Measurements from ENCODE around the gene LYPD5.
A peak's percentile ranks its signal among the peaks of the same experiment; 100 is the strongest.
"Not testable (repeated sequence)": the region's sequence is repeated elsewhere in the genome, so short reads cannot be mapped to it uniquely, and the experiment has no call there.

LYPD5 gene

DNA sequence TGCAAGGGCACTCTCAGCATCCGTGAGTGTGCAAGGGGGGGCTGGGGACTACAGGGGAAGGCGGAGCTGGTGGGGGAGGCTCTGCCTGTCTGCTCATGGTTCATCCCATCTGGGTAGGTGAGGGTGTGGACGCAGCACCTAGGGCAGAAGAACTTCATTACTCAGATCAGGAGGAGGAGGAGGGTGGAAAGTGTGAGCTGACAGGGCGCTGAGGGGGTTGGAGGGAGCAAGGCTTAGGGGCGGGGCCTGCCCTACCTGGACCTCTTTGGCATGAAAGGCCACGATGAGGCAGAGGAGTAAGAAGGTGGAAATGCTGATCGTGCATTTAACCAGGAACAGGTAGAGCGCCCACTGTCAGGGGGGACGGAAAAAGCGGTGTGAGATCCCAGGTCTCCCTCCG is 26.0 kb downstream of the LYPD5 start:
- no peak for DNase-seq

- DNase-seq, result no peak
Observed at GRCh38 chr19:43775299-43775890, 26.9 kb downstream of the LYPD5 start.

- not testable (repeated sequence) for DNase-seq
Observed at GRCh38 chr19:43774940-43775258, 27.3 kb downstream of the LYPD5 start.

- DNase-seq, result no peak
Observed at GRCh38 chr19:43774103-43774939, 27.9 kb downstream of the LYPD5 start.

DNA sequence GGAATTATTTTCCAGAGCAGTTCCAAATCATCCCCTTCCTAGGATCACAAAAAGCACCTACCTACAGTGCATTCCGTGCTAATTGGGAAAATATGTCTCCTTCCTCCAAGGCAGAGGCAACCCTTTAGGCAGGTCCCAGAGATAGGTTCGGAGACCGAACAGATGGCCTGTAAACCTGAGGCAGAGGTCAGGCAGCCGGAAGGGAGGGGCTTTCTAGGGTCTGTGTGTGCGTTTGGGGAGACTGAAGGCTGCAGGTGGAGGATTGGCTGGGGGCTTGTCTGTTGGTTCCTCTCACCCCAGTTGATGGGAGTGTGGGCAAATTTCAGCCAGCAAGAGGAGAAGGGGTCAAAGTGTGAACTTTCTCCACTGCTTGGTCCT is 28.5 kb downstream of the LYPD5 start:
- no peak for DNase-seq

DNA sequence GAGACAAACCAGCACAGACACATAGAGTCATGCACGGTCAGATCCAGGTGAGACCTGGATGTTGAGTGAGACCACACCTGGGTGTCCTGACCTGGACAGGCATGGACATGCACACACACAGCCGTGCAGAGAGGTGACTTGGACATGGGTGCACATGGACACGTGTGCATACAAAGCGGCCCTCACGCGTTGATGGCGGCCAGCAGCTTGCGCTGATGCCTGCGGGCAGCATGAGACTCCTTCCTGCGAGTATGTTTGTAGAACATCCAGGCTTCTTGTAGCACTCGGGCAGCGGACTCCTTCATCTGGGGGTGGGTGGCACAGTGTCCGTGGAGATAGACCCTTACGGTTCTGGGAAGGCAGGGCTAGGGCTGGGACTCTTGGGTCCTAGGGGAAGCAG is 33.0 kb downstream of the LYPD5 start:
- no peak for DNase-seq

DNA sequence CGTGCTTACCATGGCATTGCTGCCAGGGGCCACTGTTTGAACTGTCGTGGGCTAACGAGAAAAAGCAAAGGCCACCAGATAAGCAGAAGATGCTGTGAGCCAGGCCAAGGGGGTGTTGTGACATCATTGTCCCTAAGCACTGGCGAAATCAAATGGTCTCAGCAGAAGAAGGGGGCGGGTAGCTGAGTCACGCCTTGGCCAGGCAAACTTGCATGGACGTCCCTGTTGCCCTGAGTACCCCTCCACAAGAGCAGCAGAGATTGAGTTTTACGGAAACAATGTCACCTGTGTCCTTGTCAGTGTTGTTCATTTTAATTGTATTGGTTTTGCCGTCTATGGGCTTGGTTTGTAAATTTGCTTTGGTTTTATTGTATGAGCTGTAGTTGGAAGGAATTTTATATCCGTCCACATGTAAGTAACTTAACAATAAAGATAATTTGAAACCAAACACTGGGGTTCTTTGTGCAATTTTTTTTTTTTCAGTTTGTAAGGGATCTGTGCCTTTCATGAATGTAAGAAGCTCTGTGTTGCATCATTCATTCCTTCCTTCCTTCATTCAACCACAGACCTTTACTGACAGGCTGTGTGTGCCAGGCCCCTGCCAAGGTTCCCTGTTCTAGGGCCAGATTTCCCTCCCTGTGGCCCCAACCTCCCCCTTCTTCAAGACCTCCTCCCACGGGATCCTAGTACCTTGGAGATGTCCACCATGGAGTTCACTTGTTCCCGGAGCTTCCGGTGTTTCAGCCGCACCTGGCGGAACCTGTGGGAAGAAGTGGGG is 33.8 kb downstream of the LYPD5 start:
- no peak for DNase-seq

- DNase-seq, result no peak
Observed at GRCh38 chr19:43767818-43768217, 34.4 kb downstream of the LYPD5 start.

GRCh38 chr19:43767316-43767715 is 34.9 kb downstream of the LYPD5 start:
- DNase-seq, result no peak

DNA sequence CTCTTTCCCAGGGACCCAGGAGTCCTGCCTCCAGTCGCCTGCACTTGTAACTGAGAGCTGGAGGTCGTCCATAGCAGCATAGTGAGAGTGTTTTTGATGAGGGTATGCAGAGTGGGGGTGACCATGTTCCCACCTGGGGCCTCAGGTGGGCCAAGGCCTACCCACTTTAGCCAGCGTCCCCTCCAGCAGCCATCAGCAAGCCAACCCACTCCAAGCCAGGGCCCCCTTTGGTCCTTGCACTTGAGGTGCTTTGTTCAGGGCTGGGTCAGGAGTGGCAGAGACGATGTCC is 35.5 kb downstream of the LYPD5 start:
- DNase-seq, result no peak

DNA sequence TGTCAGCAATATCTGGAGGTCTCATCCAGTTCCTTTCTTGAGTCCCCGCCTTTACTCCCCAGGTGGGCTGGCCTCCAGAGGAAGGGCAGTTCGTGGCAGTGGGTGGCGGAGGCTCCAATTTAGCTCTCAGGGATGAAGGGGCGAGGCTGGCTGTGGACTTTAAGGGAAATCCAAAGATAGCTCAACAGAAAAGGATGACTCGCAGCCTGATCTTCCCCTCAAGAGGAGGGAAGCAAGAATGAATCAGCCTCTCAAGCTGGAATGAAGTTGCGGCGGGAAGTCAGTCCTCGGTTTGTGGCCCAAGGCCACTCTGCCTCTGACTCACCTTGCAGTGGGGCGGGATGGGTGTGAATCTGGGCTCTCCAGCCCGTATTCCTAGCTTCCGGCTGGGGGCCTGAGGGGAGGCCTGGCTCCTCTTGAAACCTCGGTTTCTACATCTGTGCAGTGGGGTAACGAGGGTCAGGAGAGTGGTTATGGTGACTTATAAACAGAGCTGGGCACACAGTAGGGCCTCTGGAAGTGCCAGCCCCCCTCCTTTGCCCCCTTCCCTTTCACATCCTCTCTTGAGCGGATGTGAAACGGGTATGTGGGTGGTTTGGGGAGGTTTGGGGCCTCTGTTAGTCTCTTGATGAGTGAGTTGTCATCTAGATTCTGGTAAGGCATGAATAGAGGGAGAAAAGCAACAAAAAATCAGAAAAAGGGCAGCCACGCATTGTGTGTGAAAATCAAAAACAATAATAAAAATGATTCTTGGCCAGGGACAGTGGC is 37.0 kb downstream of the LYPD5 start:
- DNase-seq, result peak; percentile 7

DNA sequence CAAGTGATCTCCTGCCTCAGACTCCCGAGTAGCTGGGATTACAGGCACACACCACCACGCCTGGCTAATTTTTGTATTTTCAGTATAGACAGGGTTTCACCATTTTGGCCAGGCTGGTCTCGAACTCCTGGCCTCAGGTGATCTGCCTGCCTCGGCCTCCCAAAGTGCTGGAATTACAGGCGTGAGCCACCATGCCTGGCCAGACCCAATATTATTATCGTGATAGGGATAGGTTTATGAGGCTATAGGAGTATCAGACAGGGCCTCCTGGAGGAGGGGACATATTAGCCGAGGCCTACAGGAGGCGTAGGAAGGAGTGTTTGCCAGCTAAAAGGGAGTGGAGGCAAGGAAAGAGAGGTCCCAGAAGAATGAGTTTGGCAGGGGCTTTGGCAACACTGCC is 37.6 kb downstream of the LYPD5 start:
- not testable (repeated sequence) for DNase-seq

GRCh38 chr19:43763473-43763939 is 38.7 kb downstream of the LYPD5 start:
- no peak for DNase-seq

DNA sequence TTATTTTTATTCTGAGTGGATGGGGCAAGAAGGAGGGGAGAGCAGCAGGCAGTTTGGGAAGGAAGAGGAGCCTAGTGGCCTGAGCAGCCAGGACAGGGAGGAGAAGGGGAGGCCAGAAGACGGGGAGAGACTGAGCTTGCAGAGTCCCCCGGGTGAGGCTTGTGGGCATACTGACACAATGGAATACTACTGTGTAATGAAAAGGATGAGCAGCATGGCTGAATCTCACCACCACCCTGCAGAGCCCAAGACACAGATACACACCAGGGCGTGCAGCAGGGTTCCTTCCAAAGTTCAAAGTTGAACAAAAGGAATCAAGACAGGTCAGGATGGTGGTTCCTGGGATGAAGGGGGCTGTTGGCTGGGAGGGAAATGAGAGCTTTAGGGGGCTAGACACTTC is 39.4 kb downstream of the LYPD5 start:
- DNase-seq, result no peak

DNA sequence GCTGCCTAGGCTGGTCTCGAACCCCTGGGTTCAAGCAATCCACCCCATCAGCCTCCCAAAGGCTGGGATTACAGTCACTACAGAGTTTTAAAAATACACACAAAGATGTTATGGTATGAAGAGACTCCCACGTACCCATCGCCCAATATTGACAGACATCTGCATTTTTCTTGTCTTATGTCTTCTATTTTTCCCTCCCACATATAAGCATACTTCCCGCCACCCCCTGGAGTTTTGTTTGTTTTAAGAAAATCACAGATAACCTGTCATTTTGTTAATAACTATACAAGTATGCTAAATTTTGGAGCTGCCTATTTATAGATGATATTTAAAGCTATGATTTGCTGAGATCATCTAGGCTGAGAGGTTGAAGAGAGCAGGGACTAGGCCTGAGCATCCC is 41.3 kb downstream of the LYPD5 start:
- no peak for DNase-seq

DNA sequence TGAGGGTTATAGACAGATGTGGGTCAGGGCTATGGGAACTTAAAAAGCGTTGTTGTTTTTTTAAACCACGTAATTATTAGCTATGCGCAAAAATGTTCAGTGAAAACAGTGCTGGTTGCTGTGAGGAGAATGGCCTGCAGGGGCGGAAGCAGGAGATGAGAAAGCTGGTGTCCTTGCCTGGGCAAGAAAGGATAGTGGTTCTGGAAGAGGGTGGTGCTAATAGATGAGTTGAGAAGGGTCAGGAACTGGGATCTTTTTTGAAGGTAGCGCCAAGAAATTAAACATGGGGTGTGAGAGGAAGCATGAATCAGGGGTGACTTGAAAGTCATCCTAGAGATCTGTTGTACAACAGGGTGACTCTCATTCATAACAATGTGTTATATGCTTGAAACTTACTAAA is 42.7 kb downstream of the LYPD5 start:
- DNase-seq, result no peak

- peak; percentile 74 for DNase-seq
Observed at GRCh38 chr19:43755256-43755801, 46.9 kb downstream of the LYPD5 start.

DNA sequence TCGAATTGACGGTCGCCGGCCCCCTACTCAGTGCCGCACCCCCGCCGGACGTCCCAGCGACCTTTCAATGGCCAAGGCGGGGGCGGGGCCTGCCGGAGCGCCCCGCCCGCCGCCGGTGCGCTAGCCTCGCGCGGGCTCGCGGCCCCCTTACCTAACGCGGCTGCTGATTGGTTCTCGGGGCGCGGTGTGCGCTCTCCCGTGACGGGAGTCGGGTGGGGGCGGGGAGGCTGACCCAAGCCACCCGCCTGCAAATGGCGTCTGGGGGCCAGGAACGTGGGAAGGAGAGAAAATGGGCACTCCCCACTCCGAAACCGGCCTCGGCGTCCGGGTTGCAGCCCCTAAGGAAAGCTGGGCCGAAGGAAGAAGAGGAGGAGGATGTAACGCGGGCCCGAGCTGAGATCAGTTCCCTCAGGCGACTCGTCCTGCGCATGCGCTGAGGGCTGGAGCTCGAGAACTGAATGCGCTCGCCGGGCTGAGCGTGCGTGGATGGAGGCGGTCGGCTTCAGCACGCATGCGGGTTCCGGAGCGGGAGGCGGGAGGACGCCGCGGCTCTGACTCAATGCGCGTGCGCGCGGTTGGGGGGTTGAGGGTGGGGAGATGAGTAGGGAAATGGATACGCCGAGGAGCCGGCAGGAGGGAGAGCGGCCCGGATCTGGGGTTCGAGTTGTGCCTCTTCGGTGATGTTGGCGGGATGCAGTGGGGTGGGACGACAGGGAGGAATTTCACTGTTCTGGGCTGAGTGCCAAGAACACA is 47.6 kb downstream of the LYPD5 start, which contains the start of gene SMG9:
Gene SMG9, minus strand, starts transcription at position 460 of the 753 bp plus-strand sequence. CDS start 4,221 bp downstream, outside the sequence.
- DNase-seq, result peak; percentile 92

- DNase-seq, result no peak
Observed at GRCh38 chr19:43754253-43754502, 48.1 kb downstream of the LYPD5 start.

DNA sequence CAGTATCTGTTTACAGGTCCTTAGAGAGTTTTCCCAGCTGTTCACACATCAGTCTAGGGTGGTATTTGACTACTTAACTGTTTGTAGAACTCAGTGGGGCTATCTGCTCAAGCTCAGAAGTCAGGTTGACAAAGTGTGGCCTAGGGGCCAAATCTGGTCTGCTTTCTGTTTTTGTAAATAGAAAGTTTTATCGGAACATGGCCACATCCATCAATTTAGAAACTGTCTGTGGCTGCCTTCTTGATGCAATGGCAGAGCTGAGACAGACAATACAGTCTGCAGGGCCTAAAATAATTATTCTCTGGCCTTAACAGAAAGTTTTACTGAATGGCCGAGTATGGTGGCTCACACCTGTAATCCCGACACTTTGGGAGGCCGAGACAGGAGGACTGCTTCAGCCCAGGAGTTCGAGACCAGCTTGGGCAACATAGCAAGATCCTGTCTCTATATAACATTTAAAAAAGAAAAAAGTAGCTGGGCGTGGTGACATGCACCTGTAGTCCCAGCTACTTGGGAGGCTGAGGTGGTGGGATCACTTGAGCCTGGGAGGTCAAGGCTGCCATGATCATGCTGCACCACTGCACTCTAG is 49.9 kb downstream of the LYPD5 start:
- DNase-seq, result no peak

GRCh38 chr19:43751466-43752220 is 50.6 kb downstream of the LYPD5 start:
- no peak for DNase-seq

Measured in NCI-H446 treated with DMSO at 0.1 percent for 48 hours (cell line).